AG09309 (cell line): ENCODE measurements around the gene TMEM40.
"Not testable (repeated sequence)": the region's sequence is repeated elsewhere in the genome, so short reads cannot be mapped to it uniquely, and the experiment has no call there.

ENCODE experiments used
- DNase-seq: peaks from one replicate; pipeline ENCODE4 v3.0.0-alpha.2; 2010; ENCODE audit warnings: low read depth
- H3K4me3 ChIP-seq: 2 replicates; pipeline ENCODE4 v1.5.1; 2011; ENCODE audit warnings: mild to moderate bottlenecking, low read depth, low read length, moderate library complexity; ENCODE audit not compliant: control insufficient read depth
- TF ChIP-seq, protein P1 (sequence below): IDR thresholded peaks from 2 replicates; pipeline ENCODE4 v1.5.1; 2011; ENCODE audit warnings: mild to moderate bottlenecking, low read depth, low read length, inconsistent platforms; ENCODE audit not compliant: insufficient read depth, control insufficient read depth; ENCODE audit errors: missing control alignments

TMEM40 gene

GRCh38 chr3:12798559-12799179 is 39.6 kb upstream of the TMEM40 start:
- TF ChIP-seq, protein P1, sequence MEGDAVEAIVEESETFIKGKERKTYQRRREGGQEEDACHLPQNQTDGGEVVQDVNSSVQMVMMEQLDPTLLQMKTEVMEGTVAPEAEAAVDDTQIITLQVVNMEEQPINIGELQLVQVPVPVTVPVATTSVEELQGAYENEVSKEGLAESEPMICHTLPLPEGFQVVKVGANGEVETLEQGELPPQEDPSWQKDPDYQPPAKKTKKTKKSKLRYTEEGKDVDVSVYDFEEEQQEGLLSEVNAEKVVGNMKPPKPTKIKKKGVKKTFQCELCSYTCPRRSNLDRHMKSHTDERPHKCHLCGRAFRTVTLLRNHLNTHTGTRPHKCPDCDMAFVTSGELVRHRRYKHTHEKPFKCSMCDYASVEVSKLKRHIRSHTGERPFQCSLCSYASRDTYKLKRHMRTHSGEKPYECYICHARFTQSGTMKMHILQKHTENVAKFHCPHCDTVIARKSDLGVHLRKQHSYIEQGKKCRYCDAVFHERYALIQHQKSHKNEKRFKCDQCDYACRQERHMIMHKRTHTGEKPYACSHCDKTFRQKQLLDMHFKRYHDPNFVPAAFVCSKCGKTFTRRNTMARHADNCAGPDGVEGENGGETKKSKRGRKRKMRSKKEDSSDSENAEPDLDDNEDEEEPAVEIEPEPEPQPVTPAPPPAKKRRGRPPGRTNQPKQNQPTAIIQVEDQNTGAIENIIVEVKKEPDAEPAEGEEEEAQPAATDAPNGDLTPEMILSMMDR, result no peak
- H3K4me3 ChIP-seq, result no peak overlapping the region
- DNase-seq, result no peak

DNA sequence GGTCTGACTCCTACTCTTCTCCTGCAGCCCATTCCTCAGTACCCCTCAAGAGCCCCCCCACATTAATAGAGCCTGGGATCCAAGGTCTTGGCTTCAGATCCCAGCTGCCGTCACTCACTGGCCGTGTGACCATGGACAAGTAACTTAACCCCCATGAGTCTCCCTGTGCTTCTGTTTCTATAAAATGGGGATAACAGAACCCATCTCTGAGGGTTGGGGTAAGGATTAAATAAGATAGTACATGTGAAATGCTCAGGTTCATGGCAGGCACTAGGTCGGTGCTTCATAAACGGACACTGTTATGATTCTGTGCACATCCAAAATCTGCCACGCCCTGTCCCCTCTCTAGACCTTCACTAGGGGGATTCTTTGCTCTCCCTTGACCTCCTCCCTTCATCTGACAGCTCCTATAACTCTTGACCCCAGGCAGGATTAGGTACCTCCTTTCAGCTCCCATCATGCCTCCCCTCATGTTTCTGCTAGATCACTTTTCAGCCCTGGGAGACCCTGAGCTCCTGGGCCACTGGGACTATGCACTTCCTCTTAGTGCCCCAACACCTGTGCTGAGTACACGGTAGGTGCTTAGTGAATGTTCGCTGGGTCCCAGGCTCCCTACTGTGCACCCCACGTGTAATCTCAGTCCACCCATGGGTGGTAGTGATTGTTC is 39.0 kb upstream of the TMEM40 start:
- TF ChIP-seq, protein P1, result no peak
- no peak for DNase-seq
- H3K4me3 ChIP-seq, result no peak overlapping the region

DNA sequence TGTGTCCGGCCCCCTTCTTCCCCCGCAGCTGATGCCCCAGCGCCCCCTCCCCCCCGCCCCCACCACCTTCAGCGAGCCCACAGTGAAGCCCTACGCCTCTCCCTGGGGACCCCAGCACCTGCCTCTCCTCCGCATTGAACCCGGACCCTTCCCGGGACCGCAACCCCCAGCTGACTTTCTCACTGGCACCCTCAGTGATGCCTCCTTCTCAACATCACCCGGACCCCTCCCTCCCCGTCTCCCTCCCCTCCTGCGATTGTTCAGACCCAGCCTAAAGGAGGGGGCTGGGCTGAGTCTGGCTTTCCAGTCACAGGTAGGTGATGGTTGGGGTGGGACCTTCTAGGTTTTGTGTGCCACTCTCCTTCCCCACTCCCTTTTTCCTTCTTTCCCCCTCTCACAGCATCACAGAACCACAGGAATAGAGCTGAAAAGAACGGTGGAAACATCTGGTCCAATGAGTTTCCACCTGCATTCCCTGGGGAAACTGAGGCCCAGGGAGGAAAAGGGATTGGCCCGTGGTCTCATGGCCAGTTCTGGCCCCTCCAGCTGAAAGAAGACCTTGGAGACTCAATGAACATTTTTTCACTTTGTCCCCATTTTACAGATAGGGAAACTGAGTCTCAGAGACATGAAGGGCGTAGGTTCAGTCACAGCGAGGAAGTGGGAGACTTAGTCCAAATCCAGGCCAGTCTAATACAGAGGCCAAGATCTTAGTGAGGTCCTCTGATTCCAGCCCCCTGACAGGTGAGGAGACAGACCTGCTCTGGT is 38.2 kb upstream of the TMEM40 start:
- TF ChIP-seq, protein P1, result no peak
- H3K4me3 ChIP-seq, result no peak overlapping the region; the same call in 1 of the 2 replicates
- no peak for DNase-seq

DNA sequence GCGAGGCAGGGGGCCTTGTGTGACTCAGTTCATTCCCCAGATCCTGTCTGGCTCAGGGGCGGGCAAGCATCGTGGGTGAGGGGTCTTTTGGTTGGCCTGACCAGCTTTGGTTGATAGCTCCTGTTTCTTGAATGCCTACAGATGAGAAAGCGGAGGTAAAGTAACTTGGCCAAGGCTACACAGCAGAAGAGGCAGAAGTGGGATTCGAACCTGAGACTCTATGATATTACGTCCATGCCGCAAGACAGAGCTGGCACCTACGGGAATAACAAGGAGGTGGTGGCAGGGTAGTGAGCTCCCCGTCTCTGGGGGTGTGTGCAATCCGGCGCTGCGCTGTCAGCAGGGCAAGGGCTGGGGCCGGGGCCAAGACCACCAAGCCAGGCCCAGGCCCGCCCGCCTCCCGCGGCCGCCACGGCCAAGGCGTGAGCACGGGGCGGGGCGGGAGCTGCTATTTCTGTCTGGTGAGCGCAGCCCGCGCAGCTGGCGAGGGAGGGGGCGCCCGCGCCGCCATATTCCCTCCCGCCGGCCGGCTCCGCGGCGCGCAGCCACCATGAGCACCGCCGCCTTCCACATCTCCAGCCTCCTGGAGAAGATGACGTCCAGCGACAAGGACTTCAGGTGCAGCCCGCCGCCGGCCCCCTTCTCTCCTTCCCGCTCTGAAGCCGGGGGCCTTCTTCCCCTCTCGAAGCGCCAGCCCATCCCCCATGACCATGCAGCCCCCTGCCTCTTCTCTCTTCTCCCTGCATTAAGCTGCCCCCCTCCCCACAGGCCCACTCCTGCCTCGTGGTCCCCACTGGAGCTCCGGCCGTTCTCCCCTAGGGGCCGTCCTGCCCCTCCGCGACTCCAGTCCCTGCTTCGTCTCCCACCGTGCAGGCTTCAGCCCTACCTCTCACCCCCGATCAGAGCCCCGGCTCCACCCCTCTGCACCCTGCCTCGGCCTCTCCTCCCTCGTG is 37.4 kb upstream of the TMEM40 start, which contains the start of gene CAND2:
TSS of gene CAND2 (plus strand) at position 510 of the 953 bp plus-strand sequence. CDS start at position 551, 41 bp downstream.
- DNase-seq, result no peak
- H3K4me3 ChIP-seq, result peak within 1 kb of the TSS; percentile 48
- TF ChIP-seq, protein P1, result no peak

- no peak overlapping the region for H3K4me3 ChIP-seq
- no peak for DNase-seq
- TF ChIP-seq, protein P1, result no peak
Measured at GRCh38 chr3:12793701-12794100, 34.6 kb upstream of the TMEM40 start.

GRCh38 chr3:12791430-12791829 is 32.4 kb upstream of the TMEM40 start:
- no peak for DNase-seq
- no peak overlapping the region for H3K4me3 ChIP-seq
- TF ChIP-seq, protein P1, result no peak

GRCh38 chr3:12787967-12788690 is 29.1 kb upstream of the TMEM40 start:
- not testable (repeated sequence) for H3K4me3 ChIP-seq, DNase-seq
